GM12878 (cell line): ENCODE results near the gene SLX9. TPM values are rescaled to one million over a fixed set of nuclear protein-coding genes. Genes with fewer than 3 reads are reported as not detected.

Experiments
- ATAC-seq: fragments of 200-7000 bp; cut with Tn5 transposase; 3 replicates; pipeline ENCODE4 v1.9.1; 2020; ENCODE audit warnings: mild to moderate bottlenecking, moderate library complexity
- BruUV-seq: library from RNA; stranded (reverse); fragments of 400-500 nt; replicated peaks from 2 replicates; lab custom pipeline; 2021; lab: Mats Ljungman, UMichigan
- CTCF ChIA-PET: fragments of 300-600 bp; sonication (Branson Sonifier 250); formaldehyde crosslinking; extraction: SDS; loops from one replicate; lab custom pipeline; 2021; ENCODE audit warnings: inconsistent platforms; lab: Yijun Ruan, JAX
- POLR2A ChIA-PET: fragments of 350-600 bp; formaldehyde crosslinking; extraction: SDS; loops from one replicate; lab custom pipeline; 2021; ENCODE audit warnings: inconsistent platforms; lab: Charles Lee
- RAD21 ChIA-PET: fragments of 300-600 bp; sonication (Branson Sonifier 250); formaldehyde crosslinking; loops from one replicate; lab custom pipeline; 2023; ENCODE audit warnings: antibody characterized with exemption; ENCODE audit not compliant: unreplicated experiment; lab: Charles Lee
- SMC1A ChIA-PET: fragments of 300-600 bp; sonication (Branson Sonifier 250); formaldehyde crosslinking; loops from one replicate; lab custom pipeline; 2023; ENCODE audit not compliant: unreplicated experiment, uncharacterized antibody; lab: Charles Lee
- DNase-seq: peaks from one replicate; pipeline ENCODE4 v3.0.0-alpha.2; 2011; ENCODE audit warnings: low read depth, low spot score
- FAIRE-seq: peaks from 3 replicates; lab custom pipeline; 2011; peaks lifted over from hg19 to GRCh38; lab: Jason Lieb, UNC
- H2AFZ ChIP-seq: 2 replicates; pipeline ENCODE4 v1.6.0; 2011; ENCODE audit warnings: low read depth, low read length, control low read depth; ENCODE audit not compliant: control insufficient read depth
- H3K27ac ChIP-seq: 2 replicates; pipeline ENCODE4 v1.5.1; 2011; ENCODE audit warnings: control low read depth; ENCODE audit not compliant: control insufficient read depth, insufficient read depth
- H3K27me3 ChIP-seq, 2 experiments: replicated peaks in 1 of 2; 2 replicates each; pipeline versions ENCODE4 v1.6.0 to v1.6.1; 2011; ENCODE audit warnings: low read length in 1 of 2; ENCODE audit not compliant: control insufficient read depth in 2 of 2, insufficient read depth in 2 of 2
- H3K36me3 ChIP-seq, 2 experiments: 2 replicates each; pipeline ENCODE4 v1.5.1; 2011; ENCODE audit warnings: low read length in 1 of 2; ENCODE audit not compliant: control insufficient read depth in 2 of 2, insufficient read depth in 2 of 2
- H3K4me1 ChIP-seq: 2 replicates; pipeline ENCODE4 v1.6.1; 2011; ENCODE audit warnings: mild to moderate bottlenecking, low read length, moderate library complexity, mixed read lengths; ENCODE audit not compliant: control insufficient read depth, insufficient read depth
- H3K4me2 ChIP-seq: 2 replicates; pipeline ENCODE4 v1.6.0; 2011; ENCODE audit warnings: control low read depth; ENCODE audit not compliant: control insufficient read depth, insufficient read depth
- H3K4me3 ChIP-seq: fragments of 200-600 bp; sonication (generic); 2 replicates; pipeline ENCODE4 v1.5.1; 2016
- H3K79me2 ChIP-seq: 2 replicates; pipeline ENCODE4 v1.6.0; 2011; ENCODE audit warnings: low read length; ENCODE audit not compliant: control insufficient read depth, insufficient read depth
- H3K9ac ChIP-seq: 2 replicates; pipeline ENCODE4 v1.8.0; 2011; ENCODE audit warnings: low read length, control low read depth, mixed read lengths; ENCODE audit not compliant: control insufficient read depth, insufficient read depth
- H3K9me3 ChIP-seq: replicated peaks from 3 replicates; pipeline ENCODE4 v1.5.1; 2011; ENCODE audit warnings: mild to moderate bottlenecking, low read length; ENCODE audit not compliant: control insufficient read depth, insufficient read depth
- H4K20me1 ChIP-seq: 2 replicates; pipeline ENCODE4 v1.6.0; 2011; ENCODE audit not compliant: control insufficient read depth, insufficient read depth
- ASH2L ChIP-seq: fragments of 300-600, 200-600 bp; sonication (generic); IDR thresholded peaks from 2 replicates; pipeline ENCODE4 v1.6.1; 2017; ENCODE audit warnings: low read depth, mild to moderate bottlenecking, borderline replicate concordance
- BHLHE40 ChIP-seq, 2 experiments: fragments of 450-650 bp in 1 of 2; IDR thresholded peaks; 2 replicates each; pipeline ENCODE4 v1.6.1; 2011 to 2017; ENCODE audit warnings: low read depth in 2 of 2, borderline replicate concordance in 1 of 2, improper control_type of control experiment in 1 of 2, low read length in 1 of 2, mild to moderate bottlenecking in 1 of 2
- DPF2 ChIP-seq: fragments of 450-650 bp; IDR thresholded peaks from 2 replicates; pipeline ENCODE4 v1.6.1; 2017; ENCODE audit warnings: mild to moderate bottlenecking
- GATAD2B ChIP-seq: fragments of 450-650 bp; conservative IDR thresholded peaks from 2 replicates; pipeline ENCODE4 v1.6.1; 2017; ENCODE audit warnings: low read depth, mild to moderate bottlenecking, moderate library complexity
- IKZF1 ChIP-seq: fragments of 450-650 bp; conservative IDR thresholded peaks from 2 replicates; pipeline ENCODE4 v1.6.1; 2017; ENCODE audit warnings: antibody characterized with exemption, mild to moderate bottlenecking
- LARP7 ChIP-seq: fragments of 450-650 bp; IDR thresholded peaks from 2 replicates; pipeline ENCODE4 v1.6.1; 2017; ENCODE audit warnings: mild to moderate bottlenecking
- MYC ChIP-seq: IDR thresholded peaks from 2 replicates; pipeline ENCODE4 v1.6.1; 2011; ENCODE audit warnings: mild to moderate bottlenecking, low read length, moderate library complexity, inconsistent platforms; ENCODE audit not compliant: insufficient read depth, insufficient replicate concordance, insufficient read length, severe bottlenecking
- NFXL1 ChIP-seq: fragments of 450-650 bp; IDR thresholded peaks from 2 replicates; pipeline ENCODE4 v1.6.1; 2017; ENCODE audit warnings: antibody characterized with exemption, mild to moderate bottlenecking, borderline replicate concordance
- NR2F1 ChIP-seq: fragments of 450-650 bp; conservative IDR thresholded peaks from 2 replicates; pipeline ENCODE4 v1.6.1; 2017; ENCODE audit warnings: mild to moderate bottlenecking
- POU2F2 ChIP-seq: IDR thresholded peaks from 3 replicates; pipeline ENCODE4 v1.6.1; 2011; ENCODE audit warnings: low read depth, mild to moderate bottlenecking, low read length, borderline replicate concordance
- RAD21 ChIP-seq: IDR thresholded peaks from 2 replicates; pipeline ENCODE4 v1.6.1; 2011; ENCODE audit warnings: mild to moderate bottlenecking, low read depth, low read length, moderate library complexity; ENCODE audit not compliant: insufficient read depth
- SMC3 ChIP-seq: IDR thresholded peaks from 2 replicates; pipeline ENCODE4 v1.6.1; 2011; ENCODE audit warnings: low read length, improper control_type of control experiment, borderline replicate concordance
- YY1 ChIP-seq: IDR thresholded peaks from 2 replicates; pipeline ENCODE4 v1.6.1; 2011; ENCODE audit warnings: low read depth, mild to moderate bottlenecking, low read length
- ZSCAN29 ChIP-seq: fragments of 450-650 bp; IDR thresholded peaks from 2 replicates; pipeline ENCODE4 v1.6.1; 2017; ENCODE audit warnings: mild to moderate bottlenecking, moderate library complexity
- WGBS: methylation state at CpG from one replicate; pipeline ENCODE4 v1.1.6; 2016; ENCODE audit warnings: low lambda C conversion rate; ENCODE audit not compliant: insufficient replicate concordance, insufficient coverage; ENCODE audit errors: missing lambda C conversion rate; 5-methylcytosine and 5-hydroxymethylcytosine counted together
- in situ Hi-C: fragments of 300-500 bp; cut with MboI; formaldehyde crosslinking; loops from 9 replicates; pipeline ENCODE4 v1.14.3; 2018; ENCODE audit warnings: mixed read lengths
- intact Hi-C: fragments of 100-400 bp; cut with micrococcal nuclease; formaldehyde crosslinking; loops from one replicate; pipeline ENCODE4 v1.14.2; 2022; ENCODE audit not compliant: unreplicated experiment
- polyA plus RNA-seq, 11 experiments: library from polyadenylated mRNA; depleted of rRNA in 4 of 11; unstranded in 6 of 11; stranded (reverse) in 5 of 11; fragments of >200 nt; fragmentation: Nextera tagmentation in 4 of 11; fragmentation: Illumina TruSeq in 1 of 11; extraction: Ambion mirVana in 4 of 11; extraction: Trizol in 1 of 11; gene quantifications; 1 replicate in 1 of 11; 2 replicates in 10 of 11; pipeline versions ENCODE4 v1.2.1 to v1.2.3, GENCODE V29; 2011 to 2016; ENCODE audit warnings: inconsistent platforms in 2 of 11, missing spikeins in 2 of 11, low read depth in 1 of 11
- total RNA-seq, 4 experiments: library from RNA; depleted of rRNA in 3 of 4; stranded (reverse); fragments of >200 nt in 3 of 4; fragmentation: Illumina TruSeq in 1 of 4; extraction: Trizol in 1 of 4; gene quantifications; 2 replicates each; pipeline versions ENCODE4 v1.2.1 to v1.2.3, GENCODE V29; 2013 to 2021
- TF ChIP-seq, protein P1 (sequence below): IDR thresholded peaks from 2 replicates; pipeline ENCODE4 v1.6.1; 2011; ENCODE audit warnings: borderline replicate concordance, low read depth, mild to moderate bottlenecking, moderate library complexity, low read length; ENCODE audit not compliant: insufficient read depth, poor library complexity, severe bottlenecking
- TF ChIP-seq, protein P2 (sequence below): fragments of 450-650 bp; IDR thresholded peaks from 2 replicates; pipeline ENCODE4 v1.6.1; 2018; ENCODE audit warnings: borderline replicate concordance, mild to moderate bottlenecking; ENCODE audit not compliant: partially characterized antibody
- TF ChIP-seq, protein P3 (sequence below): IDR thresholded peaks from 2 replicates; pipeline ENCODE4 v1.6.1; 2011; ENCODE audit warnings: low read depth, mild to moderate bottlenecking, low read length, moderate library complexity, borderline replicate concordance; ENCODE audit errors: extremely low read depth

Gene SLX9
- total and polyA plus RNA-seq, 10 of the 15 experiments (the other 5 are each of a cell fraction or from before 2014, with no cell fraction given), result 0.69 to 81.3 (median 33.9) TPM

DNA sequence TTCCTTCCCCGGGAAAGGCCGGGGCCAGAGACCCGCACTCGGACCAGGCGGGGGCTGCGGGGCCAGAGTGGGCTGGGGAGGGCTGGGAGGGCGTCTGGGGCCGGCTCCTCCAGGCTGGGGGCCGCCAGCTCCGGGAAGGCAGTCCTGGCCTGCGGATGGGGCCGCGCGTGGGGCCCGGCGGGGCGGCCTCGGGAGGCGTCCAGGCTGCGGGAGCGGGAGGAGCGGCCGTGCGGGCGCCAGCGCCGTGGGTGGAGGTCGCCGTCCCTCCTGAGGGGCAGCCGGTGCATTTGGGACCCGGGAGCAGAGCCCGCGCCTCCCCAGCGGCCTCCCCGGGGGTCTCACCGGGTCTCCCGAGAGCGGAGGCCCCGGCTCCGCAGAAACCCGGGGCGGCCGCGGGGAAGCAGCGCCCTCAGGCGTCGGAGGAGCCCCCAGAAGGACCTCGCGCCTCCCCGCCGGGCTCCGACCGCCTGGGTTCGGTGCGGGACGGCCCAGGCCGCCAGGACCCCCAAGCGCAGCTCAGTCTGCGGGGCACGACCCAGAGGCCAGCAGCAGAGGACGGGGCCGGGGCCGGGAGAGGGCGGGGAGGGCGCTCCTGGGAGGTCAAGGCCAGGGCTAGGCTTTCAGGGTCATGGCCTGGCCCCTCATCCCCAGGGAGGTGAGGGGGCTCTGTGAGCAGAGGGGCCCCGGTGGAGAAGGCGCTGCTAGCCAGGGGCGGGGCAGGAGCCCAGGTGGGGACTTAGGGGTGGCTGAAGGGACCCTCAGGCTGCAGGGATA lies 7.2 kb upstream of the SLX9 start:
- Histone ChIP-seq H3K27me3 (no peaks in the 10 kb centered on the region), H3K4me1 (peaks cover 32% of the 10 kb centered on the region), H3K36me3 (peaks cover 1 to 4% of the 10 kb centered on the region in 2 experiments; a peak in 2 of 4 replicates), H3K9ac (peak overlapping the region; percentile 78), H3K9me3 (no peaks in the 10 kb centered on the region), H3K4me2 (peak overlapping the region; percentile 66), H3K27ac (peak overlapping the region; percentile 70), H2AFZ (peak overlapping the region; percentile 51), H3K4me3 (peak overlapping the region; percentile 86), H3K79me2 (peaks cover 22% of the 10 kb centered on the region), H4K20me1 (peaks cover 6% of the 10 kb centered on the region; the same call in 1 of the 2 replicates)
- WGBS, result under 1% methylated on average over 32 of the region's 68 CpGs
- no peak for DNase-seq
- FAIRE-seq, result no peak
- CTCF ChIA-PET, result interaction anchor here (0.5 to 6.1 kb wide), 26 partner anchors 11 to 213 kb away, joined by 3 to 80 read pairs (median 4); partner anchors contain the start of genes ITGB2, PTTG1IP and UBE2G2
- POLR2A ChIA-PET, result interaction anchor here (0.7 to 4.5 kb wide), 7 partner anchors 12 to 131 kb away, joined by 4 to 33 read pairs (median 9); partner anchors contain the start of genes ITGB2, PTTG1IP and UBE2G2
- in situ Hi-C loops, result loop anchor here (10.0 kb wide), 1 partner anchor 48 kb away; no protein-coding TSS in a partner anchor
- no TSS peak for BruUV-seq
- intact Hi-C loops, result loop anchor here (5.0 kb wide), 2 partner anchors 115 to 130 kb away; partner anchors contain the start of genes SUMO3 and UBE2G2
- RAD21 ChIA-PET, result interaction anchor here (0.7 to 3.3 kb wide), 20 partner anchors 8 to 338 kb away, joined by 3 to 35 read pairs (median 5); partner anchors contain the start of genes ITGB2, PTTG1IP, SLX9 and SUMO3
- SMC1A ChIA-PET, result interaction anchor here (0.6 to 6.2 kb wide), 13 partner anchors 13 to 198 kb away, joined by 3 to 56 read pairs (median 5); partner anchors contain the start of genes PTTG1IP and UBE2G2
- ATAC-seq, result peak; percentile 64
- peak in 1 of 2 experiments; percentile 56; a peak in 1 of 4 replicates for TF ChIP-seq BHLHE40 (IDR thresholded peaks at IDR 0.05; ENCODE audit: borderline replicate concordance in 1 of 2, low read depth in 2 of 2, low read length in 1 of 2)
- peak; percentile 53; the same call in 1 of the 2 replicates for TF ChIP-seq SMC3
- TF ChIP-seq POU2F2, result no peak
- TF ChIP-seq NFXL1, result peak; percentile 49; the same call in 1 of the 2 replicates
- peak; percentile 77 for TF ChIP-seq RAD21
- TF ChIP-seq, protein P1, sequence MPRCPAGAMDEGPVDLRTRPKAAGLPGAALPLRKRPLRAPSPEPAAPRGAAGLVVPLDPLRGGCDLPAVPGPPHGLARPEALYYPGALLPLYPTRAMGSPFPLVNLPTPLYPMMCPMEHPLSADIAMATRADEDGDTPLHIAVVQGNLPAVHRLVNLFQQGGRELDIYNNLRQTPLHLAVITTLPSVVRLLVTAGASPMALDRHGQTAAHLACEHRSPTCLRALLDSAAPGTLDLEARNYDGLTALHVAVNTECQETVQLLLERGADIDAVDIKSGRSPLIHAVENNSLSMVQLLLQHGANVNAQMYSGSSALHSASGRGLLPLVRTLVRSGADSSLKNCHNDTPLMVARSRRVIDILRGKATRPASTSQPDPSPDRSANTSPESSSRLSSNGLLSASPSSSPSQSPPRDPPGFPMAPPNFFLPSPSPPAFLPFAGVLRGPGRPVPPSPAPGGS, result no peak
- TF ChIP-seq, protein P2, sequence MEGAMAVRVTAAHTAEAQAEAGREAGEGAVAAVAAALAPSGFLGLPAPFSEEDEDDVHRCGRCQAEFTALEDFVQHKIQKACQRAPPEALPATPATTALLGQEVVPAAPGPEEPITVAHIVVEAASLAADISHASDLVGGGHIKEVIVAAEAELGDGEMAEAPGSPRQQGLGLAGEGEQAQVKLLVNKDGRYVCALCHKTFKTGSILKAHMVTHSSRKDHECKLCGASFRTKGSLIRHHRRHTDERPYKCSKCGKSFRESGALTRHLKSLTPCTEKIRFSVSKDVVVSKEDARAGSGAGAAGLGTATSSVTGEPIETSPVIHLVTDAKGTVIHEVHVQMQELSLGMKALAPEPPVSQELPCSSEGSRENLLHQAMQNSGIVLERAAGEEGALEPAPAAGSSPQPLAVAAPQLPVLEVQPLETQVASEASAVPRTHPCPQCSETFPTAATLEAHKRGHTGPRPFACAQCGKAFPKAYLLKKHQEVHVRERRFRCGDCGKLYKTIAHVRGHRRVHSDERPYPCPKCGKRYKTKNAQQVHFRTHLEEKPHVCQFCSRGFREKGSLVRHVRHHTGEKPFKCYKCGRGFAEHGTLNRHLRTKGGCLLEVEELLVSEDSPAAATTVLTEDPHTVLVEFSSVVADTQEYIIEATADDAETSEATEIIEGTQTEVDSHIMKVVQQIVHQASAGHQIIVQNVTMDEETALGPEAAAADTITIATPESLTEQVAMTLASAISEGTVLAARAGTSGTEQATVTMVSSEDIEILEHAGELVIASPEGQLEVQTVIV, result no peak
- TF ChIP-seq DPF2, result peak; percentile 61; the same call in 1 of the 2 replicates
- 0 out of 2 replicates have a peak, but pooled peaks have one; percentile 56 for TF ChIP-seq ZSCAN29
- TF ChIP-seq LARP7, result peak; percentile 95
- TF ChIP-seq YY1, result peak; percentile 75; the same call in 1 of the 2 replicates
- TF ChIP-seq MYC, result no peak
- peak; percentile 78; the same call in 1 of the 2 replicates for TF ChIP-seq IKZF1
- TF ChIP-seq ASH2L, result no peak
- TF ChIP-seq, protein P3, sequence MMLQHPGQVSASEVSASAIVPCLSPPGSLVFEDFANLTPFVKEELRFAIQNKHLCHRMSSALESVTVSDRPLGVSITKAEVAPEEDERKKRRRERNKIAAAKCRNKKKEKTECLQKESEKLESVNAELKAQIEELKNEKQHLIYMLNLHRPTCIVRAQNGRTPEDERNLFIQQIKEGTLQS, result no peak
- TF ChIP-seq GATAD2B, result peak; percentile 98
- TF ChIP-seq NR2F1, result peak; percentile 92
